Caco-2 (cell line): ENCODE results near the gene NMNAT2. TPM values are rescaled to one million over a fixed set of nuclear protein-coding genes. Genes with fewer than 3 reads are reported as not detected.

Experiments
- BruUV-seq: library from RNA; stranded (reverse); fragments of 400-500 nt; replicated peaks from 2 replicates; lab custom pipeline; 2021; lab: Mats Ljungman, UMichigan
- CTCF ChIA-PET: fragments of 300-600 bp; sonication (Branson Sonifier 250); formaldehyde crosslinking; loops from one replicate; lab custom pipeline; 2022; ENCODE audit warnings: antibody characterized with exemption; lab: Charles Lee
- POLR2A ChIA-PET: fragments of 300-600 bp; sonication (Branson Sonifier 250); formaldehyde crosslinking; loops from one replicate; lab custom pipeline; 2022; ENCODE audit warnings: antibody characterized with exemption; lab: Charles Lee
- DNase-seq, 2 experiments: peaks; one replicate each; pipeline versions ENCODE4 v3.0.0 to v3.0.0-alpha.2; 2020 to 2022
- H3K27me3 ChIP-seq: replicated peaks from 2 replicates; pipeline ENCODE4 v1.6.0; 2011; ENCODE audit warnings: low read length; ENCODE audit not compliant: control insufficient read depth, insufficient read depth
- H3K36me3 ChIP-seq: 2 replicates; pipeline ENCODE4 v1.5.1; 2011; ENCODE audit warnings: low read length; ENCODE audit not compliant: control insufficient read depth, insufficient read depth
- H3K4me1 ChIP-seq: fragments of 250-450 bp; sonication (Bioruptor Pico); 2 replicates; pipeline ENCODE4 v1.5.1; 2020; ENCODE audit warnings: mild to moderate bottlenecking
- H3K4me3 ChIP-seq: 2 replicates; pipeline ENCODE4 v1.5.1; 2011; ENCODE audit warnings: low read depth, mild to moderate bottlenecking, control low read depth, low read length
- H3K9me3 ChIP-seq: fragments of 250-450 bp; sonication (Bioruptor Pico); 2 replicates; pipeline ENCODE4 v1.5.1; 2020; ENCODE audit warnings: mild to moderate bottlenecking, moderate library complexity
- H3K27ac Mint-ChIP-seq: one replicate; pipeline ENCODE4 v1.8.0; 2022; ENCODE audit warnings: mixed read lengths; ENCODE audit not compliant: unreplicated experiment
- H3K27me3 Mint-ChIP-seq: one replicate; pipeline ENCODE4 v1.8.0; 2022; ENCODE audit warnings: mixed read lengths; ENCODE audit not compliant: insufficient read depth, unreplicated experiment
- H3K36me3 Mint-ChIP-seq: one replicate; pipeline ENCODE4 v1.8.0; 2022; ENCODE audit warnings: mild to moderate bottlenecking, mixed read lengths; ENCODE audit not compliant: insufficient read depth, unreplicated experiment
- H3K4me1 Mint-ChIP-seq: one replicate; pipeline ENCODE4 v1.8.0; 2022; ENCODE audit warnings: low read depth, mixed read lengths; ENCODE audit not compliant: unreplicated experiment
- H3K4me3 Mint-ChIP-seq: one replicate; pipeline ENCODE4 v1.8.0; 2022; ENCODE audit warnings: mild to moderate bottlenecking, moderate library complexity, mixed read lengths; ENCODE audit not compliant: unreplicated experiment
- H3K9me3 Mint-ChIP-seq: one replicate; pipeline ENCODE4 v1.8.0; 2022; ENCODE audit warnings: mixed read lengths; ENCODE audit not compliant: unreplicated experiment
- intact Hi-C: fragments of 100-400 bp; cut with micrococcal nuclease; formaldehyde crosslinking; loops from one replicate; pipeline ENCODE4 v1.10.0; 2022; ENCODE audit not compliant: unreplicated experiment
- total RNA-seq: library from RNA; stranded (reverse); gene quantifications from 2 replicates; pipeline ENCODE4 v1.2.3, GENCODE V29; 2022
- TF ChIP-seq, protein P1 (sequence below), 2 experiments: fragments of 200-600 bp in 1 of 2; IDR thresholded peaks; 1 replicate in 1 of 2; 2 replicates in 1 of 2; pipeline versions ENCODE4 v1.5.1 to v1.8.0; 2011 to 2022; ENCODE audit warnings: antibody characterized with exemption in 1 of 2, control low read depth in 1 of 2, inconsistent platforms in 1 of 2, low read depth in 1 of 2, low read length in 1 of 2, mild to moderate bottlenecking in 1 of 2, moderate library complexity in 1 of 2; ENCODE audit not compliant: insufficient read depth in 1 of 2, severe bottlenecking in 1 of 2, unreplicated experiment in 1 of 2

The NMNAT2 gene
- total RNA-seq, 1 experiment from 2014 or later: 16.4 TPM

GRCh38 chr1:183390561-183390960, 27.6 kb downstream of the NMNAT2 start:
- Histone ChIP-seq H3K27me3 (no peaks in the 10 kb centered on the region), H3K36me3 (no peaks in the 10 kb centered on the region), H3K9me3 (no peaks in the 10 kb centered on the region), H3K4me3 (no peak overlapping the region), H3K4me1 (no peaks in the 10 kb centered on the region)
- CTCF ChIA-PET: no interaction called here
- Mint-ChIP-seq H3K4me3 (no peak overlapping the region), H3K27me3 (no peaks in the 10 kb centered on the region), H3K9me3 (no peaks in the 10 kb centered on the region), H3K27ac (no peak overlapping the region), H3K4me1 (no peaks in the 10 kb centered on the region), H3K36me3 (no peaks in the 10 kb centered on the region)
- POLR2A ChIA-PET: no interaction called here
- DNase-seq: no peak
- no TSS peak for BruUV-seq
- intact Hi-C loops: no loop called here
- TF ChIP-seq, protein P1, sequence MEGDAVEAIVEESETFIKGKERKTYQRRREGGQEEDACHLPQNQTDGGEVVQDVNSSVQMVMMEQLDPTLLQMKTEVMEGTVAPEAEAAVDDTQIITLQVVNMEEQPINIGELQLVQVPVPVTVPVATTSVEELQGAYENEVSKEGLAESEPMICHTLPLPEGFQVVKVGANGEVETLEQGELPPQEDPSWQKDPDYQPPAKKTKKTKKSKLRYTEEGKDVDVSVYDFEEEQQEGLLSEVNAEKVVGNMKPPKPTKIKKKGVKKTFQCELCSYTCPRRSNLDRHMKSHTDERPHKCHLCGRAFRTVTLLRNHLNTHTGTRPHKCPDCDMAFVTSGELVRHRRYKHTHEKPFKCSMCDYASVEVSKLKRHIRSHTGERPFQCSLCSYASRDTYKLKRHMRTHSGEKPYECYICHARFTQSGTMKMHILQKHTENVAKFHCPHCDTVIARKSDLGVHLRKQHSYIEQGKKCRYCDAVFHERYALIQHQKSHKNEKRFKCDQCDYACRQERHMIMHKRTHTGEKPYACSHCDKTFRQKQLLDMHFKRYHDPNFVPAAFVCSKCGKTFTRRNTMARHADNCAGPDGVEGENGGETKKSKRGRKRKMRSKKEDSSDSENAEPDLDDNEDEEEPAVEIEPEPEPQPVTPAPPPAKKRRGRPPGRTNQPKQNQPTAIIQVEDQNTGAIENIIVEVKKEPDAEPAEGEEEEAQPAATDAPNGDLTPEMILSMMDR (IDR thresholded peaks at IDR 0.05; ENCODE audit: insufficient read depth in 1 of 2, low read depth in 1 of 2, low read length in 1 of 2, severe bottlenecking in 1 of 2, unreplicated experiment in 1 of 2): no peak

GRCh38 chr1:183388735-183389134, 29.4 kb downstream of the NMNAT2 start:
- peaks cover 2% of the 10 kb centered on the region for H3K4me1 Mint-ChIP-seq
- POLR2A ChIA-PET: no interaction called here
- no peak overlapping the region for H3K4me3 ChIP-seq
- no peaks in the 10 kb centered on the region for H3K36me3 ChIP-seq
- intact Hi-C loops: no loop called here
- H3K9me3 ChIP-seq: no peaks in the 10 kb centered on the region
- no peak for DNase-seq
- no peak overlapping the region for H3K4me3 Mint-ChIP-seq
- no peaks in the 10 kb centered on the region for H3K36me3 Mint-ChIP-seq
- no peak overlapping the region for H3K27ac Mint-ChIP-seq
- H3K4me1 ChIP-seq: no peaks in the 10 kb centered on the region
- BruUV-seq: no TSS peak
- no peaks in the 10 kb centered on the region for H3K9me3 Mint-ChIP-seq
- TF ChIP-seq, protein P1 (IDR thresholded peaks at IDR 0.05; ENCODE audit: insufficient read depth in 1 of 2, low read depth in 1 of 2, low read length in 1 of 2, severe bottlenecking in 1 of 2, unreplicated experiment in 1 of 2): no peak
- no peaks in the 10 kb centered on the region for H3K27me3 Mint-ChIP-seq
- no peaks in the 10 kb centered on the region for H3K27me3 ChIP-seq
- CTCF ChIA-PET: no interaction called here

DNA sequence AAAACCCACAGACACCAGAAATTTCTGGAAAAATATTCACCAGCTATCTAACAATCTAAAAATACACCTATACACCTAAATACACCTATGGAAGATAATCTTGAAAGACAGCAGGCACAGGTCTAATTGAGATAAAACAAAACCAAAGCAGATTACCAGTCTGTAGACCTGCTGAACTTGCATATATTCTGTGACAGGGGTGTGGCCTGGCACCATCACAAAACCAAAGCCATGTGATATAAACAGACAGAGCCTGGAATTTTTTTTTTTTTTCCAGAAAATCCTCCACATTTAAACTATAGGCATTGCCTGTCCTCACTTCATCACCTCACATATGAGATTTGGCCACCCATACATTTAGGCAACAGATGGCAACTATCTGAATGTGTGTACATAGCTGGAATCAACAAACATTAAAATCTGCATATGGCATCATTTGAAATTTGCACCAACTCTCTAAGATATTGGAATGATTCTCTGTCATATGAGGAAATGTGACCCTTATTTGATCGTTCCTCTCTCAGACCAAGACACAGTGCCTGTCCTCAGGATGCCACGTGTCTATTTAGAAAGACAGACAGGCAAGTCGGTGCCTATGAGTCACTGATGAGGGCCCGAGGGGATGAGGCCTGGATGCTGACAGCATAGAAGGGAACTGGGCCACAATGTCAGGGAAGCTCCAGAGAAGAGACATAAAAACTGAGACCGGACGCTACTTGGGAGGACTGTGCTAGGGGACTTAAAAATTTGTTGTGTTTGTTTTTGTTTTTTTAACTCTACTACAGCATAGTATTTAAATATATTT, 32.6 kb downstream of the NMNAT2 start:
- ChIA-PET POLR2A (no interaction called here), CTCF (interaction anchor here (1.0 kb wide), 1 partner anchor 104 kb away, joined by 3 read pairs; no protein-coding TSS in a partner anchor)
- Mint-ChIP-seq H3K9me3 (no peaks in the 10 kb centered on the region), H3K36me3 (no peaks in the 10 kb centered on the region), H3K4me1 (peaks cover 7% of the 10 kb centered on the region), H3K27ac (no peak overlapping the region), H3K4me3 (no peak overlapping the region), H3K27me3 (no peaks in the 10 kb centered on the region)
- TF ChIP-seq, protein P1 (IDR thresholded peaks at IDR 0.05; ENCODE audit: insufficient read depth in 1 of 2, low read depth in 1 of 2, low read length in 1 of 2, severe bottlenecking in 1 of 2, unreplicated experiment in 1 of 2): no peak
- intact Hi-C loops: no loop called here
- no peaks in the 10 kb centered on the region for H3K36me3 ChIP-seq
- DNase-seq: no peak
- no peaks in the 10 kb centered on the region for H3K27me3 ChIP-seq
- no peak overlapping the region for H3K4me3 ChIP-seq
- H3K4me1 ChIP-seq: no peaks in the 10 kb centered on the region
- no peaks in the 10 kb centered on the region for H3K9me3 ChIP-seq
- BruUV-seq: no TSS peak
